SK-N-SH (cell line): ENCODE data around the gene WDR7. TPM values are rescaled to one million over a fixed set of nuclear protein-coding genes. Genes with fewer than 3 reads are reported as not detected.
A peak's percentile ranks its signal among the peaks of the same experiment; 100 is the strongest.

Experiments
- CTCF ChIA-PET: fragments of 300-600, 350-600 bp; formaldehyde crosslinking; extraction: SDS; loops from one replicate; lab custom pipeline; 2021; lab: Yijun Ruan, JAX
- POLR2A ChIA-PET: fragments of 350-600 bp; sonication (Branson Sonifier 250); formaldehyde crosslinking; extraction: SDS; loops from one replicate; lab custom pipeline; 2020; ENCODE audit warnings: antibody characterized with exemption, inconsistent platforms; lab: Yijun Ruan, JAX
- DNase-seq: peaks from one replicate; pipeline ENCODE4 v3.0.0; 2012
- H2AFZ ChIP-seq: fragments of 200-600 bp; sonication (generic); 2 replicates; pipeline ENCODE4 v1.8.1; 2016; ENCODE audit warnings: antibody characterized with exemption, mild to moderate bottlenecking, low read depth
- H3F3A ChIP-seq: fragments of 200-600 bp; sonication (generic); replicated peaks from 2 replicates; pipeline ENCODE3; 2016; ENCODE audit warnings: antibody characterized with exemption, mild to moderate bottlenecking; ENCODE audit not compliant: insufficient read depth
- H3K27ac ChIP-seq, 2 experiments: fragments of 200-500 bp in 1 of 2; fragments of 200-600 bp in 1 of 2; sonication (Bioruptor generic) in 1 of 2; sonication (generic), shearing (Covaris generic) in 1 of 2; 2 replicates each; pipeline versions ENCODE4 v1.5.1 to v1.6.1; 2014 to 2016; ENCODE audit warnings: low read depth in 2 of 2, inconsistent platforms in 1 of 2, low read length in 1 of 2, mild to moderate bottlenecking in 1 of 2, mixed read lengths in 1 of 2
- H3K27me3 ChIP-seq: fragments of 200-600 bp; sonication (generic), shearing (Covaris generic); 2 replicates; pipeline ENCODE4 v1.6.1; 2016; ENCODE audit warnings: mixed run types; ENCODE audit not compliant: insufficient read depth
- H3K36me3 ChIP-seq, 2 experiments: fragments of 200-500 bp in 1 of 2; fragments of 200-600 bp in 1 of 2; sonication (Bioruptor generic) in 1 of 2; sonication (generic) in 1 of 2; replicated peaks in 1 of 2; 2 replicates each; pipeline versions ENCODE3 to v1.5.1; 2014 to 2016; ENCODE audit warnings: low read length in 1 of 2, mild to moderate bottlenecking in 1 of 2; ENCODE audit not compliant: insufficient read depth in 2 of 2, control insufficient read depth in 1 of 2
- H3K4me1 ChIP-seq, 2 experiments: fragments of 200-500 bp in 1 of 2; fragments of 200-600 bp in 1 of 2; sonication (Bioruptor generic) in 1 of 2; sonication (generic), shearing (Covaris generic) in 1 of 2; 2 replicates each; pipeline versions ENCODE4 v1.5.1 to v1.6.1; 2014 to 2016; ENCODE audit warnings: low read depth in 1 of 2, low read length in 1 of 2, mixed run types in 1 of 2; ENCODE audit not compliant: insufficient read depth in 2 of 2, control insufficient read depth in 1 of 2
- H3K4me2 ChIP-seq: fragments of 200-600 bp; sonication (generic), shearing (Covaris generic); 2 replicates; pipeline ENCODE4 v1.6.1; 2017; ENCODE audit warnings: mixed run types
- H3K4me3 ChIP-seq, 2 experiments: fragments of 200-500 bp in 1 of 2; fragments of 200-600 bp in 1 of 2; sonication (Bioruptor generic) in 1 of 2; sonication (generic), shearing (Covaris generic) in 1 of 2; 2 replicates each; pipeline versions ENCODE4 v1.5.1 to v1.8.1; 2014 to 2016; ENCODE audit warnings: low read depth in 2 of 2, inconsistent platforms in 1 of 2, low read length in 1 of 2, mild to moderate bottlenecking in 1 of 2, mixed read lengths in 1 of 2, moderate library complexity in 1 of 2
- H3K79me2 ChIP-seq: fragments of 200-600 bp; sonication (generic); 2 replicates; pipeline ENCODE4 v1.8.1; 2017; ENCODE audit warnings: mild to moderate bottlenecking; ENCODE audit not compliant: insufficient read depth
- H3K9ac ChIP-seq: fragments of 200-600 bp; sonication (generic); 2 replicates; pipeline ENCODE4 v1.6.1; 2017; ENCODE audit warnings: mixed run types
- H3K9me2 ChIP-seq: fragments of 200-600 bp; sonication (generic); 2 replicates; pipeline ENCODE4 v1.6.1; 2017; ENCODE audit warnings: mixed run types
- H3K9me3 ChIP-seq: fragments of 200-600 bp; sonication (generic); 2 replicates; pipeline ENCODE4 v1.6.1; 2017; ENCODE audit warnings: mixed run types, mild to moderate bottlenecking, moderate library complexity
- H4K20me1 ChIP-seq: fragments of 200-600 bp; sonication (generic); 2 replicates; pipeline ENCODE4 v1.6.1; 2017; ENCODE audit warnings: mild to moderate bottlenecking, mixed run types; ENCODE audit not compliant: insufficient read depth
- CHD2 ChIP-seq: fragments of 150-350 bp; IDR thresholded peaks from 2 replicates; pipeline ENCODE4 v1.6.1; 2018; ENCODE audit warnings: low read length; ENCODE audit not compliant: partially characterized antibody
- CTCF ChIP-seq: fragments of 200-600 bp; sonication (generic); IDR thresholded peaks from 2 replicates; pipeline ENCODE4 v1.6.1; 2017; ENCODE audit warnings: antibody characterized with exemption, mild to moderate bottlenecking, moderate library complexity
- ELF1 ChIP-seq: IDR thresholded peaks from 2 replicates; pipeline ENCODE4 v1.4.0; 2012
- FOSL2 ChIP-seq: IDR thresholded peaks from 2 replicates; pipeline ENCODE4 v1.4.0; 2012; ENCODE audit warnings: low read depth, mild to moderate bottlenecking, moderate library complexity, borderline replicate concordance
- FOXM1 ChIP-seq: IDR thresholded peaks from 2 replicates; pipeline ENCODE4 v1.4.0; 2012; ENCODE audit warnings: low read depth, mild to moderate bottlenecking
- GATA2 ChIP-seq: sonication (generic); formaldehyde crosslinking; IDR thresholded peaks from 2 replicates; pipeline ENCODE4 v1.5.0; 2020; ENCODE audit warnings: mild to moderate bottlenecking, missing genetic modification reagents
- JUND ChIP-seq: IDR thresholded peaks from 2 replicates; pipeline ENCODE4 v1.4.0; 2012
- MAX ChIP-seq: IDR thresholded peaks from 2 replicates; pipeline ENCODE4 v1.4.0; 2012; ENCODE audit warnings: low read depth
- MEF2A ChIP-seq: IDR thresholded peaks from 2 replicates; pipeline ENCODE4 v1.4.0; 2012; ENCODE audit warnings: low read depth, borderline replicate concordance
- MXI1 ChIP-seq: IDR thresholded peaks from 2 replicates; pipeline ENCODE4 v1.6.1; 2012; ENCODE audit warnings: mild to moderate bottlenecking, low read depth, low read length, improper control_type of control experiment
- NFIC ChIP-seq: IDR thresholded peaks from 2 replicates; pipeline ENCODE4 v1.4.0; 2012; ENCODE audit warnings: borderline replicate concordance
- NRF1 ChIP-seq: IDR thresholded peaks from 2 replicates; pipeline ENCODE4 v1.6.1; 2012; ENCODE audit warnings: low read depth, mild to moderate bottlenecking, low read length
- PBX3 ChIP-seq: IDR thresholded peaks from 2 replicates; pipeline ENCODE4; 2012
- POLR2AphosphoS5 ChIP-seq: IDR thresholded peaks from 2 replicates; pipeline ENCODE4 v1.6.1; 2012; ENCODE audit warnings: low read depth, low read length
- RAD21 ChIP-seq: IDR thresholded peaks from 2 replicates; pipeline ENCODE4 v1.6.1; 2012; ENCODE audit warnings: mild to moderate bottlenecking, low read length
- RFX5 ChIP-seq: IDR thresholded peaks from 2 replicates; pipeline ENCODE4 v1.6.1; 2012; ENCODE audit warnings: mild to moderate bottlenecking, improper control_type of control experiment, low read length
- RXRA ChIP-seq: IDR thresholded peaks from 2 replicates; pipeline ENCODE4 v1.4.0; 2012; ENCODE audit warnings: low read depth, mild to moderate bottlenecking, borderline replicate concordance
- SIN3A ChIP-seq: IDR thresholded peaks from 2 replicates; pipeline ENCODE4 v1.6.1; 2012; ENCODE audit warnings: low read depth, mild to moderate bottlenecking, low read length, moderate library complexity, borderline replicate concordance
- SMC3 ChIP-seq: IDR thresholded peaks from 2 replicates; pipeline ENCODE4 v1.6.1; 2012; ENCODE audit warnings: low read depth, low read length, improper control_type of control experiment
- TCF12 ChIP-seq: IDR thresholded peaks from 2 replicates; pipeline ENCODE4 v1.4.0; 2012
- TEAD4 ChIP-seq: IDR thresholded peaks from 2 replicates; pipeline ENCODE4 v1.4.0; 2012; ENCODE audit warnings: mild to moderate bottlenecking, borderline replicate concordance; ENCODE audit not compliant: insufficient read depth
- WGBS: methylation state at CpG from one replicate; pipeline ENCODE4 v1.1.6; 2017; ENCODE audit warnings: low lambda C conversion rate; 5-methylcytosine and 5-hydroxymethylcytosine counted together
- polyA plus RNA-seq, 3 experiments: library from polyadenylated mRNA; depleted of rRNA; stranded (reverse); fragments of >200 nt; gene quantifications; 2 replicates each; pipeline ENCODE4 v1.2.3, GENCODE V29; 2012

The WDR7 gene
- polyA plus RNA-seq, 1 of the 3 experiments (the other 2 are of a cell fraction): 4.1 TPM

GRCh38 chr18:56709463-56709862, 58.3 kb downstream of the WDR7 start:
- H3F3A ChIP-seq: peaks cover 8% of the 10 kb centered on the region
- H3K9me3 ChIP-seq: no peaks in the 10 kb centered on the region
- POLR2A ChIA-PET: no interaction called here
- CTCF ChIA-PET: interaction anchor here (0.7 to 1.4 kb wide), 3 partner anchors 10 to 727 kb away, joined by 3 to 4 read pairs (median 3); no protein-coding TSS in a partner anchor
- H4K20me1 ChIP-seq: no peaks in the 10 kb centered on the region
- H3K4me2 ChIP-seq: no peak overlapping the region
- H3K4me1 ChIP-seq: no peaks in the 10 kb centered on the region; a peak in 1 of 4 replicates
- no peak for TF ChIP-seq ELF1
- no peak for TF ChIP-seq POLR2AphosphoS5
- peak; percentile 61 for TF ChIP-seq CTCF
- peak; percentile 15; the same call in 1 of the 2 replicates for TF ChIP-seq SMC3
- TF ChIP-seq SIN3A: no peak
- TF ChIP-seq MEF2A: no peak
- TF ChIP-seq RFX5: no peak
- TF ChIP-seq TCF12: peak; percentile 23; the same call in 1 of the 2 replicates
- TF ChIP-seq FOSL2: peak; percentile 67; the same call in 1 of the 2 replicates
- no peak for TF ChIP-seq FOXM1
- TF ChIP-seq PBX3: peak; percentile 33; the same call in 1 of the 2 replicates
- peak; percentile 71 for TF ChIP-seq JUND
- no peak for TF ChIP-seq GATA2 (CRISPR knock-in tag)
- TF ChIP-seq RAD21: peak; percentile 41
- H2AFZ ChIP-seq: no peak overlapping the region
- no peaks in the 10 kb centered on the region for H3K79me2 ChIP-seq
- H3K27me3 ChIP-seq: no peaks in the 10 kb centered on the region
- no peaks in the 10 kb centered on the region for H3K9me2 ChIP-seq
- H3K27ac ChIP-seq: peak overlapping the region in 1 of 2 experiments; percentile 27; a peak in 1 of 4 replicates
- WGBS: 5% methylated on average over 2 of the region's 2 CpGs
- no peak overlapping the region for H3K4me3 ChIP-seq
- H3K9ac ChIP-seq: no peak overlapping the region
- peaks cover 0 to 6% of the 10 kb centered on the region in 2 experiments for H3K36me3 ChIP-seq
- peak; percentile 23 for DNase-seq

GRCh38 chr18:56711708-56712445, 60.7 kb downstream of the WDR7 start:
- Histone ChIP-seq H3K36me3 (peaks cover 0 to 6% of the 10 kb centered on the region in 2 experiments), H3K4me1 (no peaks in the 10 kb centered on the region; a peak in 1 of 4 replicates), H2AFZ (no peak overlapping the region), H3K27me3 (no peaks in the 10 kb centered on the region), H3K9me2 (no peaks in the 10 kb centered on the region), H3F3A (peaks cover 8% of the 10 kb centered on the region), H4K20me1 (no peaks in the 10 kb centered on the region), H3K79me2 (no peaks in the 10 kb centered on the region), H3K9me3 (no peaks in the 10 kb centered on the region), H3K9ac (no peak overlapping the region), H3K4me2 (no peak overlapping the region), H3K4me3 (no peak overlapping the region), H3K27ac (no peak overlapping the region)
- CTCF ChIA-PET: interaction anchor here (0.9 to 1.5 kb wide), 2 partner anchors 9 kb away, joined by 5 to 11 read pairs; no protein-coding TSS in a partner anchor
- 94% methylated on average over 2 of the region's 2 CpGs for WGBS
- no peak for DNase-seq
- POLR2A ChIA-PET: no interaction called here
- no peak for TF ChIP-seq SIN3A
- TF ChIP-seq NRF1: no peak
- TF ChIP-seq SMC3: no peak
- no peak for TF ChIP-seq RXRA
- TF ChIP-seq MAX: no peak
- no peak for TF ChIP-seq GATA2 (CRISPR knock-in tag)
- TF ChIP-seq CHD2: no peak
- no peak for TF ChIP-seq CTCF
- TF ChIP-seq NFIC: no peak
- TF ChIP-seq TEAD4: no peak
- no peak for TF ChIP-seq TCF12
- TF ChIP-seq MXI1: no peak
